HG02623 (cell line): ENCODE data around the gene ZNF423.

Source experiments
- ATAC-seq: cut with Tn5 transposase; IDR thresholded peaks from one replicate; pipeline ENCODE4 v1.9.1; 2021; ENCODE audit warnings: moderate library complexity; ENCODE audit not compliant: unreplicated experiment

Gene ZNF423

GRCh38 chr16:49590166-49590871, 265.6 kb downstream of the ZNF423 start:
- ATAC-seq = no peak

DNA sequence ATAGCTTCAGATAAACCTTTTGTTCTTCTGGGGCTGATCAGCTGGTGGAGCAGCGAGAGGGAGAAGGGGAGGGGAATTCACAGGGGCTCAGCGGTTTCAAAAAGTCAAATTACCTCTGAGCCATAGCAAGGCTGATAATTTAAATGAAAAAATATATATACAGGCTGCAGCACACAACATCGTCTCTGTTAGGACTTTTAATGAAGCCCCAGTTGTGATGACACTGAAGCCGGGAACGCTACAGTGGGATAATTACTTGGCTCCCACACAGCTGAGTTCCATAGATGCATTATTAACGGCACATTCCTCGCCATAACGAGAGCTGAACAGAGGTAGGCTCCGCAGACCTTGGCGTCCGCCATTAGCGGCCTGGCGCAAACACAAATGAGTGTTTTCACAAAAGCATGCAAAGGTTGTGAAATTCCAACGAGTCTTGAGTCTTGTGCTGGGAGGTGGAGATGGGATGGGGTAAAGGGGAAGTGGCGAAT, 266.3 kb downstream of the ZNF423 start:
- no peak for ATAC-seq

DNA sequence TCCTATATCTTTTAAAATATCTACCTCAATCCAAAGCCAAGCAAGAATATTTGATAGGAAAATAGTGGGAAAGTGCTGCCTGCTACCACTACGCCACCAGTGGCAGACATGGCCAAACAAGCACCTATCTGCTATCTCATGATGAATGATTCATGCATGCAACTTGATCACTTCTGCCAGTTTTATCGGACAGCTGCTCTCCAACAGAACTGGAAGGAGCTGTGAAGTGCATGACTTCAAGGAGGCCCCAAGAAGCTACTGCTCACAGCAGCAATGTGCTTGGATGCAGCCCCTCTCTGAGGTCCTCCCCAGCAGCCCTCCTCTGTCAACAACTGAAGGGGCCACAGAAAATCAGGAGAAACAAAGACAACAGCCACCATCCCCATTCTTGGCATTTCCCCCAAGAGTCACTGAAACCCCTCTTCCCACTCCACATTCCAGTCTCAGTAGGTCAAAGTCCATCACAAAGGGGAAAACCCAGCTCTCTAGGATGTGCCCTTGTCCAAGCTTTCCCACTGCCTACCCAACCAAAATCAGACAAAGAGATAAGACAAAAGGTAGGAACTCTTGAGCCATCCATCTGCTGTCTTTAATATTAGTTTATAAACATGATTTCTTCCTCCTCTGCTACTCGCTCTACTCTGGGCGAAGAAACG, 267.1 kb downstream of the ZNF423 start:
- no peak for ATAC-seq

GRCh38 chr16:49588026-49588425, 267.9 kb downstream of the ZNF423 start:
- no peak for ATAC-seq

- ATAC-seq = no peak
Observed at GRCh38 chr16:49587511-49587910, 268.4 kb downstream of the ZNF423 start.

DNA sequence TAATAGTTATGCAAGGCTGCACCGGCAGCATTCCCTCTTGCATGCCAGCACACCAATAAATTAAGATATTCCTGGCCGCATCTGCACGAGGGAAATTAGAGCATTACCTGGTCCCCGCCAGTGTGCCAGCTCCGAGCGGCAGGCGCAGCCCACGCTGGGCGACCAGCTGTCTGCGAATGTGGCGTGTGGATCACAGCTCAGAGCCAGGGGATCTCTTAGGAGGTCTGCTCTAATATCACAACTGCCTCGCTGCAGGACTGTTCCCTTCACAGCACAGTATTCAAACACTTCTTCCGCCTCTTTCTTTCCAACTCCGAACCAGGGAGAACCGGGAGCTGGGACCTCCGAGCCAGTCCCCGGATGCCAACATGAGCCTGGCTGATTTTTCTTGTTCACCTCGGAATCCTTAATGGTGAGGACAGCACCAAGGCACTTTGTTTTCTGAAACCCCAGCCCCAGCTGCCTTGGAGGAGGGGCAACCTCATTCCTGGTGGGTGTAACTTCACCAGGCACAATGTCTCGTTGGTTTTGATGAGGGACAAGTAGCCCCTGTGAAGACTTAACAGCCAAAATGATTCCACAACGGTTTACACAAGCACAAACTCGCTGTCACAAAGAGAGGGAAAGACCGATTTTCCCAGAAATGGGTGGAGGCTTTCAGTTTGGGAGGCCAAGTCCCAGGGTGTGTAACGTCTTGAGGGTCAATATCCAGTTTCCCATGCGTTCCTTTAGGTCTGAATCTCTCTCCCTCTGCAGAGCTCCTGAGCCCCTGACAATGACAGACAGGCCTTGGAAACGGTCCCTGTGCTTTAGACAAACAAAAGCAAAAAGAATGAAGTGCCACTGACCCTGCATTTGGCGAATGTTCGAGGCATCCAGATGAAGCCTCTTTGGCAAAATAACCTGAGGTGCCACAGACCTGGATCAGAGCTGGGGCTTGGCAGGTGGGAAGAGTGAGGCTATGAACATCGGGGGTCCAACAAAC, 269.2 kb downstream of the ZNF423 start:
- ATAC-seq = no peak

GRCh38 chr16:49585143-49585832, 270.6 kb downstream of the ZNF423 start:
- ATAC-seq = no peak

DNA sequence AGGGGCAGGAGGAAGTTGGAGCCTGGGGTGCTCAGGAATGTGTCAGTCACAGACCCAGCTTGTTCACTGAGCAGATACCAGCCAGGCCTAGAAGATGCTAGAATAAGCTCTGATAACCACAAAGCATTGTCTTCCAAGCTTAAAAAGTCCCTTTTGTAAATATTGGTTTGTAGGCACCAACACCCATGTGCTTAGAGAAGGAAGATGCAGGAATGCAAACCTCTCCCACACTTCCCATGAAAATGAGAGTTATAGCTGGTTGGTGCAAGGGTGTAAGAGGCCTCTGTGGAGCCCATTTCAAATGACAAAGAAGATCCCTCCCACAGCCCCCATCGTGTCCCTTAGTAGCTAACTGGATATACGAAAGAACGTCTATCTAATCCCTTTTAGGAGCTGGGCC, 272.0 kb downstream of the ZNF423 start:
- no peak for ATAC-seq

- no peak for ATAC-seq
Observed at GRCh38 chr16:49581630-49582298, 274.1 kb downstream of the ZNF423 start.

DNA sequence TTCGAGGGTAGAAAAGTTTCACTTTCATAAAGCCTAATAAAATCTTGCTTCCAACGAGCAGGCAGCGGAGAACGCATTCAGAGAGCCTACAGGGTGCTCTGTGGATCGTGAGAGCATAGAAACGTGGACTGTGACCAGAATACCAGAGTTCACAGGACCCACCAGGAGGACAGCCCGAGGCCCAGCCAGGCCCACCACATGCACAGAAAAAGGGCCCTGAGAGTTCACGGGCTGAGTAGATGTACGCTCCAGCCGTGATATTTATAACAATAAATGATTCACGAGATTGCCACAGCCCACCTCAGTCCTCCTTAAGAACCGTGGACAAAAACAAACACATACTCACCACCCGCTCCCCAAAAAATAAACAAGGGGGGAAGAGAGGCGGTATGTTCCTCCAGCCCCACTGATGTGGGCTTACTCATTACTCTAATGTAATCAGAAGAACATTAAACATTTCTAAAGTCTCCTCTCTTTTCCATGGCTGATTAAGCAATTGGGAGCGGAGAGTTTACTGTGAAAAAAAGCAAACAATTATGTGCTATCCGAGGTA, 275.1 kb downstream of the ZNF423 start:
- no peak for ATAC-seq

DNA sequence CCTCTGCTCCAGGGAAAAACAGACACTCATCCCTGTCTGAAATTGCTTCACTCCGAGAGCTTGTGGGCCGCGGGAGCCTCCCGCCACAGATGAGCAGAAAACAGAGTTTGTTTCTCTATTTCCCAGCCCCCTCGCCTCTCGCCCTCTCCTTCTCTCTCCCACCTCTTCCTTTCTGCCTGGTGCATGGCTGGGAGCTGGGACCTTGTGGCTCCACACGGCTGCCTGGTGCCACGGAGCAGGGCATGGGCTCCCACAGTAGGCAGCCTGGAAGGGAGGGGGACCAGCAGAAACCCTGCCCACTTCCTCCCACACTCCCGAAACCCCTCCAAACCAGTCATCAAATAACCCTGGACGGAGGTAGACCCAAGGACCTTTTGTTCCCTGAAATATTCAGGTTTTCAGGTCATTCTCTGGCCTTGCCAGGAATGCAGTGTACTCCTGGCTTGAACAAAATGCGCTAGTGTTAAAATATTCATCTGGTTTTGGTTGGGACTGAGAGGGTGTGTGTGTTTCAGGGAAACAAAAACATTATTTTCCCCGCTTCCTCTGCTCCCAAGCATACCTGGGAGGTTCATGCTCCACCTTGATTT, 277.4 kb downstream of the ZNF423 start:
- ATAC-seq = no peak

GRCh38 chr16:49578018-49578417, 277.9 kb downstream of the ZNF423 start:
- no peak for ATAC-seq

GRCh38 chr16:49576941-49577340, 279.0 kb downstream of the ZNF423 start:
- no peak for ATAC-seq

DNA sequence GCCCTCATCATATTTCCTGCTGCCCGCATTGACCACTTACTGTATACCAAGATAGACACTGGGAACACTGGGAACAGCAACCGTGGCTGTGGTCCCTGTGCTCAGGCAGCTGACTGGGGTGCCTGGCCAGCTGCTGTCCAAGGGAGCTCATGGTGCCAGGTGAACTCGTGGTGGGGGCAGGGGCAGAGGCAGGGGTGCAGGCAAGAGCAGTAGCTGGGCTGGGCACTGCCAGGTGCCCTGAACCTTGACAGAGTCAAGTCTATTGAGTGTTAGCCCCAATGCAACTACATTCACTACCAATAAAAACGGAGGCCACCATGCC, 279.8 kb downstream of the ZNF423 start:
- no peak for ATAC-seq

- ATAC-seq = peak; percentile 86
Observed at GRCh38 chr16:49575346-49576172, 280.4 kb downstream of the ZNF423 start.

GRCh38 chr16:49574826-49575225, 281.1 kb downstream of the ZNF423 start:
- ATAC-seq = no peak

DNA sequence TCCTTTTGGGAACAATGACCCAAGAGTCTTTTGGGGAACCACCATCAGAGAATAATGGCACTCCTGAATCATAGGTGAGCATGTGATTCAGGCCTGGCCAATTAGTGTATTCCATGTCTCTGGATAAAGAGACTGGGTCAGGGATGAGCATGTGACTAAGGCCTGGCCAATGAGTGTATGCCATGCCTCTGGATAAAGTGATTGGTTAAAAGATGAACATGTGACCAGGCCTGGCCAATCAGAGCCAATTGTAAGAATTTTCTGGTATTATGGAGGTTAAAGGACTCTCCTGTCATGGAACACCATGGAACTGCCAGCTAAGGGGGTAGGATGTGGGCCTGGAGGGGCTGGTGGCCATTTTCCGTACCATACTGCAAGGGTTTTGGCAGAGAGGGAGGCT, 288.0 kb downstream of the ZNF423 start:
- no peak for ATAC-seq

DNA sequence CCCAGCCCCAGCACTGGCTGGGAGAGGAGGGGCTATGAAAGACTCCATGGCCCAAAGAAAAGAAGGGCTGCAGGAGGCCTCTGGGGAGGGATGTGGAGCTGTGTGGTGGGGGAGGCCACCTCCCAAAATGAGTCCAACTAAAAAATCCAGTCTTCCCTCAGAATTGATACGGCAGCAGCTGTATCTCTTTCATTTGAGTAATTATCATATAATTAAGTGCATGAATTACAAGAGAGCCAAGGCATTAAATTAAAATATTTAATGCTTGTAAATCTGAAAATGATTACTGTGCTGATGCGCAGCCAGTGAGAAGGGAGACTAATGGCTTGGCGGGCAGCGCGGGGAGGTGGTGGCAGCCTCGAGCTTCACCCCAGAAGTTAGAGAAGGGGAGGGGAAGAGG, 289.5 kb downstream of the ZNF423 start:
- ATAC-seq = no peak
